Liver (tissue), 9 donors: Measurements from ENCODE around the gene TMEM107. TPM values are rescaled to one million over a fixed set of nuclear protein-coding genes. Genes with fewer than 3 reads are reported as not detected.

ENCODE experiments used
- DNase-seq: peaks from one replicate; pipeline ENCODE4 v3.0.0-alpha.2; 2017; ENCODE audit warnings: low spot score
- H3K27ac ChIP-seq, 2 donors: one replicate each; pipeline ENCODE4 v1.7.0; 2013; ENCODE audit warnings: inconsistent platforms in 2 of 2, low read length in 2 of 2, control low read depth in 1 of 2, low read depth in 1 of 2, mild to moderate bottlenecking in 1 of 2
- H3K27me3 ChIP-seq, 4 donors: one replicate each; pipeline versions ENCODE4 v1.6.1 to v1.7.0; 2013; ENCODE audit warnings: low read length in 3 of 4, inconsistent platforms in 1 of 4, mild to moderate bottlenecking in 1 of 4, moderate library complexity in 1 of 4; ENCODE audit not compliant: control insufficient read depth in 4 of 4, insufficient read depth in 4 of 4
- H3K36me3 ChIP-seq, 4 donors: one replicate each; pipeline versions ENCODE4 v1.6.1 to v1.7.0; 2013; ENCODE audit warnings: low read length in 3 of 4, mild to moderate bottlenecking in 3 of 4, low read depth in 1 of 4, moderate library complexity in 1 of 4; ENCODE audit not compliant: control insufficient read depth in 4 of 4, insufficient read depth in 3 of 4
- H3K4me1 ChIP-seq, 4 donors: one replicate each; pipeline versions ENCODE4 v1.6.1 to v1.7.0; 2013; ENCODE audit warnings: low read length in 3 of 4, mild to moderate bottlenecking in 3 of 4, moderate library complexity in 1 of 4; ENCODE audit not compliant: control insufficient read depth in 4 of 4, insufficient read depth in 4 of 4
- H3K4me3 ChIP-seq, 3 donors: one replicate each; pipeline versions ENCODE4 v1.6.1 to v1.7.0; 2013; ENCODE audit warnings: low read length in 3 of 3, control low read depth in 1 of 3, low read depth in 1 of 3, mild to moderate bottlenecking in 1 of 3
- H3K9ac ChIP-seq, 2 donors: one replicate each; pipeline ENCODE4 v1.7.0; 2013; ENCODE audit warnings: low read length in 2 of 2, mild to moderate bottlenecking in 2 of 2, moderate library complexity in 2 of 2, control low read depth in 1 of 2, low read depth in 1 of 2
- H3K9me3 ChIP-seq, 4 donors: one replicate each; pipeline versions ENCODE4 v1.6.1 to v1.7.0; 2013; ENCODE audit warnings: low read length in 3 of 4; ENCODE audit not compliant: control insufficient read depth in 4 of 4
- ATF3 ChIP-seq: IDR thresholded peaks from 2 replicates; pipeline ENCODE4 v1.6.1; 2016; ENCODE audit warnings: antibody characterized with exemption
- CTCF ChIP-seq: fragments of 150-350 bp; IDR thresholded peaks from 2 replicates; pipeline ENCODE4 v1.5.1; 2017; ENCODE audit warnings: improper control_type of control experiment, low read depth, low read length; ENCODE audit not compliant: missing input control
- EGR1 ChIP-seq, 2 donors: IDR thresholded peaks; 2 replicates each; pipeline ENCODE4 v1.6.1; 2016 to 2018; ENCODE audit warnings: antibody characterized with exemption in 2 of 2, low read depth in 2 of 2
- FOXA1 ChIP-seq: IDR thresholded peaks from 2 replicates; pipeline ENCODE4 v1.6.1; 2016; ENCODE audit warnings: antibody characterized with exemption
- FOXA2 ChIP-seq: IDR thresholded peaks from 2 replicates; pipeline ENCODE4 v1.6.1; 2016; ENCODE audit warnings: antibody characterized with exemption
- GABPA ChIP-seq, 2 donors: IDR thresholded peaks in 1 of 2; conservative IDR thresholded peaks in 1 of 2; 2 replicates each; pipeline ENCODE4 v1.6.1; 2016; ENCODE audit warnings: antibody characterized with exemption in 2 of 2, mild to moderate bottlenecking in 1 of 2, moderate library complexity in 1 of 2
- HNF4A ChIP-seq, 2 donors: conservative IDR thresholded peaks; 2 replicates each; pipeline ENCODE4 v1.6.1; 2016; ENCODE audit warnings: antibody characterized with exemption in 2 of 2, mild to moderate bottlenecking in 2 of 2
- HNF4G ChIP-seq: IDR thresholded peaks from 2 replicates; pipeline ENCODE4 v1.6.1; 2016; ENCODE audit warnings: antibody characterized with exemption
- JUND ChIP-seq, 2 donors: IDR thresholded peaks; 2 replicates each; pipeline ENCODE4 v1.6.1; 2016; ENCODE audit warnings: antibody characterized with exemption in 2 of 2
- MAX ChIP-seq: IDR thresholded peaks from 2 replicates; pipeline ENCODE4 v1.6.1; 2016; ENCODE audit warnings: antibody characterized with exemption
- NR2F2 ChIP-seq: IDR thresholded peaks from 2 replicates; pipeline ENCODE4 v1.6.1; 2016; ENCODE audit warnings: antibody characterized with exemption
- RAD21 ChIP-seq, 2 donors: IDR thresholded peaks; 2 replicates each; pipeline ENCODE4 v1.6.1; 2016; ENCODE audit warnings: antibody characterized with exemption in 2 of 2, mild to moderate bottlenecking in 2 of 2
- REST ChIP-seq: IDR thresholded peaks from 2 replicates; pipeline ENCODE4 v1.6.1; 2016; ENCODE audit warnings: antibody characterized with exemption, mild to moderate bottlenecking
- RXRA ChIP-seq, 2 donors: IDR thresholded peaks; 2 replicates each; pipeline ENCODE4 v1.6.1; 2017 to 2018; ENCODE audit warnings: antibody characterized with exemption in 2 of 2, mild to moderate bottlenecking in 1 of 2
- SP1 ChIP-seq: IDR thresholded peaks from 2 replicates; pipeline ENCODE4 v1.6.1; 2018; ENCODE audit warnings: antibody characterized with exemption, mild to moderate bottlenecking
- TAF1 ChIP-seq: conservative IDR thresholded peaks from 2 replicates; pipeline ENCODE4 v1.6.1; 2016; ENCODE audit warnings: antibody characterized with exemption, mild to moderate bottlenecking
- YY1 ChIP-seq: IDR thresholded peaks from 2 replicates; pipeline ENCODE4 v1.6.1; 2016; ENCODE audit warnings: antibody characterized with exemption, mild to moderate bottlenecking
- ZBTB33 ChIP-seq: IDR thresholded peaks from 2 replicates; pipeline ENCODE4 v1.6.1; 2016; ENCODE audit warnings: antibody characterized with exemption
- WGBS: extraction: QIAGEN DNeasy Blood & Tissue Kit; methylation state at CpG from one replicate; pipeline ENCODE4 v1.1.7; 2013; 5-methylcytosine and 5-hydroxymethylcytosine counted together
- polyA plus RNA-seq, 2 donors: library from polyadenylated mRNA; stranded (reverse) in 1 of 2; unstranded in 1 of 2; fragments of 200-250 nt in 1 of 2; fragments of >200 nt in 1 of 2; fragmentation: Nextera tagmentation in 1 of 2; extraction: Ambion mirVana in 1 of 2; gene quantifications; one replicate each; pipeline versions ENCODE4 v1.2.1 to v1.2.3, GENCODE V29; 2013 to 2015
- total RNA-seq, 2 donors: library from RNA; depleted of rRNA; stranded (reverse); fragments of >200 nt; gene quantifications; one replicate each; pipeline ENCODE4 v1.2.3, GENCODE V29; 2014
- donor health status: healthy.
- donor health status: healthy.
- donor health status: healthy.
- donor health status: healthy.
- donor health status: healthy.

The TMEM107 gene
- total and polyA plus RNA-seq, 4 donors: 3.0 to 8.4 (median 4.2) TPM

GRCh38 chr17:8151641-8152111 lies 24.5 kb downstream of the TMEM107 start:
- WGBS: 13% methylated on average over 22 of the region's 22 CpGs
- H3K4me1 ChIP-seq: peaks cover 12 to 47% (median 29%) of the 10 kb centered on the region in 4 donors
- DNase-seq: no peak

More at GRCh38 chr17:8151641-8152111, 24.5 kb downstream of the TMEM107 start:
- TF ChIP-seq MAX: no peak
- no peak for TF ChIP-seq FOXA1
- TF ChIP-seq NR2F2: peak; percentile 31
- no peak for TF ChIP-seq YY1
- no peak for TF ChIP-seq CTCF
- TF ChIP-seq FOXA2: no peak
- no peak for TF ChIP-seq EGR1 (IDR thresholded peaks at IDR 0.05; ENCODE audit: low read depth in 2 of 2)
- no peak for TF ChIP-seq RAD21 (IDR thresholded peaks at IDR 0.05)
- TF ChIP-seq RXRA (IDR thresholded peaks at IDR 0.05): no peak
- no peak for TF ChIP-seq GABPA (IDR thresholded peaks at IDR 0.05 in 1 of 2, conservative IDR thresholded peaks at IDR 0.05 in 1 of 2)
- no peak for TF ChIP-seq REST
- TF ChIP-seq TAF1: no peak
- TF ChIP-seq JUND (IDR thresholded peaks at IDR 0.05): peak in 1 of 2 donors; percentile 36
- peak; percentile 5 for TF ChIP-seq HNF4G
- TF ChIP-seq HNF4A (conservative IDR thresholded peaks at IDR 0.05): no peak
- TF ChIP-seq SP1: peak; percentile 52
- TF ChIP-seq ZBTB33: no peak
- TF ChIP-seq ATF3: no peak
- Histone ChIP-seq H3K9ac (peak overlapping the region; percentile 84 to 86), H3K4me3 (peak overlapping the region; percentile 69 to 97 (median 79)), H3K9me3 (no peaks in the 10 kb centered on the region), H3K27ac (peak overlapping the region; percentile 97 to 99), H3K36me3 (peaks cover 25 to 39% (median 32%) of the 10 kb centered on the region in 4 donors), H3K27me3 (no peaks in the 10 kb centered on the region)
